GM23338 (cell line): ENCODE results near the gene CRISPLD2. TPM values are rescaled to one million over a fixed set of nuclear protein-coding genes. Genes with fewer than 3 reads are reported as not detected.

Source experiments
- ATAC-seq: fragments of 200-7000 bp; cut with Tn5 transposase; 3 replicates; pipeline ENCODE4 v1.9.1; 2020
- DNase-seq: peaks from one replicate; pipeline ENCODE4 v3.0.0-alpha.2; 2015; ENCODE audit warnings: low spot score
- H2AFZ ChIP-seq: fragments of 200-600 bp; sonication (generic); 2 replicates; pipeline ENCODE4 v1.8.0; 2016; ENCODE audit warnings: antibody characterized with exemption, mild to moderate bottlenecking, moderate library complexity
- H3F3A ChIP-seq: fragments of 200-600 bp; sonication (generic); replicated peaks from 2 replicates; pipeline ENCODE4 v1.8.0; 2017; ENCODE audit warnings: antibody characterized with exemption, mixed run types, low read depth
- H3K27ac ChIP-seq: fragments of 200-600 bp; sonication (generic); 2 replicates; pipeline ENCODE4 v1.6.1; 2016; ENCODE audit warnings: low read depth
- H3K27me3 ChIP-seq: fragments of 200-600 bp; sonication (generic); 2 replicates; pipeline ENCODE4 v1.8.0; 2016; ENCODE audit warnings: mild to moderate bottlenecking, mixed run types, moderate library complexity; ENCODE audit not compliant: insufficient read depth
- H3K36me3 ChIP-seq: fragments of 200-600 bp; sonication (generic); 2 replicates; pipeline ENCODE4 v1.8.0; 2016; ENCODE audit warnings: mild to moderate bottlenecking; ENCODE audit not compliant: insufficient read depth
- H3K4me1 ChIP-seq: fragments of 200-600 bp; sonication (generic); 2 replicates; pipeline ENCODE4 v1.8.0; 2016; ENCODE audit warnings: mild to moderate bottlenecking, moderate library complexity; ENCODE audit not compliant: insufficient read depth
- H3K4me2 ChIP-seq: fragments of 200-600 bp; sonication (generic); 2 replicates; pipeline ENCODE4 v1.7.1; 2017; ENCODE audit warnings: mixed run types
- H3K4me3 ChIP-seq: fragments of 200-600 bp; sonication (generic); 2 replicates; pipeline ENCODE4 v1.6.1; 2016; ENCODE audit warnings: mixed run types
- H3K79me2 ChIP-seq: fragments of 200-600 bp; sonication (generic); replicated peaks from 2 replicates; pipeline ENCODE4 v1.8.0; 2017; ENCODE audit warnings: mild to moderate bottlenecking; ENCODE audit not compliant: insufficient read depth
- H3K9me2 ChIP-seq: fragments of 200-600 bp; sonication (generic); 2 replicates; pipeline ENCODE4 v1.8.0; 2017; ENCODE audit not compliant: insufficient read depth
- H4K20me1 ChIP-seq: fragments of 200-600 bp; sonication (generic); replicated peaks from 2 replicates; pipeline ENCODE4 v1.8.0; 2017; ENCODE audit warnings: mild to moderate bottlenecking; ENCODE audit not compliant: insufficient read depth
- H3K27ac Mint-ChIP-seq: 2 replicates; pipeline ENCODE4 v1.8.0; 2020; ENCODE audit warnings: inconsistent platforms, mild to moderate bottlenecking, moderate library complexity, mixed read lengths
- H3K27me3 Mint-ChIP-seq: 3 replicates; pipeline ENCODE4 v1.8.0; 2022; ENCODE audit warnings: low read depth, mild to moderate bottlenecking, moderate library complexity, mixed read lengths, inconsistent platforms; ENCODE audit not compliant: insufficient read depth, poor library complexity
- H3K36me3 Mint-ChIP-seq: 3 replicates; pipeline ENCODE4 v1.8.0; 2021; ENCODE audit warnings: low read depth, mild to moderate bottlenecking, inconsistent platforms, moderate library complexity, mixed read lengths
- H3K4me1 Mint-ChIP-seq: 3 replicates; pipeline ENCODE4 v1.8.0; 2020; ENCODE audit warnings: mild to moderate bottlenecking, inconsistent platforms, mixed read lengths
- H3K4me3 Mint-ChIP-seq: 3 replicates; pipeline ENCODE4 v1.8.0; 2021; ENCODE audit warnings: moderate library complexity, mild to moderate bottlenecking, inconsistent platforms, mixed read lengths
- H3K9me3 Mint-ChIP-seq: 3 replicates; pipeline ENCODE4 v1.8.0; 2020; ENCODE audit warnings: moderate library complexity, mild to moderate bottlenecking, inconsistent platforms, mixed read lengths
- CTCF ChIP-seq, 2 experiments: fragments of 200-600 bp in 1 of 2; sonication (generic) in 1 of 2; conservative IDR thresholded peaks; 2 replicates each; pipeline versions ENCODE4 v1.5.1 to v1.6.1; 2016 to 2017; ENCODE audit warnings: antibody characterized with exemption in 2 of 2, low read depth in 2 of 2, mild to moderate bottlenecking in 2 of 2, moderate library complexity in 1 of 2
- EZH2phosphoT487 ChIP-seq: fragments of 200-600 bp; sonication (generic); IDR thresholded peaks from one replicate; pipeline ENCODE4 v1.8.1; 2018; ENCODE audit warnings: antibody characterized with exemption; ENCODE audit not compliant: unreplicated experiment
- JUNB ChIP-seq: IDR thresholded peaks from one replicate; pipeline ENCODE4 v1.6.1; 2016; ENCODE audit warnings: antibody characterized with exemption; ENCODE audit not compliant: unreplicated experiment
- NANOG ChIP-seq: IDR thresholded peaks from 2 replicates; pipeline ENCODE4 v1.6.1; 2016; ENCODE audit warnings: antibody characterized with exemption, borderline replicate concordance
- POLR2AphosphoS5 ChIP-seq: IDR thresholded peaks from 2 replicates; pipeline ENCODE4 v1.6.1; 2016; ENCODE audit warnings: antibody characterized with exemption, low read depth
- STAT1 ChIP-seq: IDR thresholded peaks from one replicate; pipeline ENCODE4 v1.6.1; 2016; ENCODE audit warnings: antibody characterized with exemption; ENCODE audit not compliant: unreplicated experiment
- ZNF114 ChIP-seq: fragments of 250-450 bp; sonication (Bioruptor Pico); IDR thresholded peaks from 2 replicates; pipeline ENCODE4 v1.5.0; 2020; ENCODE audit warnings: mild to moderate bottlenecking, moderate library complexity
- ZNF331 ChIP-seq: fragments of 250-450 bp; sonication (Bioruptor Pico); IDR thresholded peaks from 2 replicates; pipeline ENCODE4 v1.5.0; 2020; ENCODE audit warnings: low read depth, mild to moderate bottlenecking, moderate library complexity
- polyA plus RNA-seq: library from polyadenylated mRNA; unstranded; fragments of >200 nt; fragmentation: Nextera tagmentation; extraction: Ambion mirVana; gene quantifications from 2 replicates; pipeline ENCODE4 v1.2.1, GENCODE V29; 2016
- total RNA-seq: library from RNA; depleted of rRNA; stranded (reverse); fragments of >200 nt; shearing (Covaris generic); gene quantifications from 2 replicates; pipeline ENCODE4 v1.2.3, GENCODE V29; 2014
- TF ChIP-seq, protein P1 (sequence below): IDR thresholded peaks from one replicate; pipeline ENCODE4 v1.6.1; 2018; ENCODE audit warnings: antibody characterized with exemption; ENCODE audit not compliant: unreplicated experiment
- TF ChIP-seq, protein P2 (sequence below): fragments of 250-450 bp; sonication (Bioruptor Pico); IDR thresholded peaks from 2 replicates; pipeline ENCODE4 v1.5.0; 2020; ENCODE audit warnings: mild to moderate bottlenecking, moderate library complexity

The CRISPLD2 gene
- total and polyA plus RNA-seq, 2 experiments from 2014 or later, result 2.6 to 8.3 TPM

GRCh38 chr16:84806256-84806889, 13.4 kb upstream of the CRISPLD2 start (continued):
- TF ChIP-seq, protein P1, sequence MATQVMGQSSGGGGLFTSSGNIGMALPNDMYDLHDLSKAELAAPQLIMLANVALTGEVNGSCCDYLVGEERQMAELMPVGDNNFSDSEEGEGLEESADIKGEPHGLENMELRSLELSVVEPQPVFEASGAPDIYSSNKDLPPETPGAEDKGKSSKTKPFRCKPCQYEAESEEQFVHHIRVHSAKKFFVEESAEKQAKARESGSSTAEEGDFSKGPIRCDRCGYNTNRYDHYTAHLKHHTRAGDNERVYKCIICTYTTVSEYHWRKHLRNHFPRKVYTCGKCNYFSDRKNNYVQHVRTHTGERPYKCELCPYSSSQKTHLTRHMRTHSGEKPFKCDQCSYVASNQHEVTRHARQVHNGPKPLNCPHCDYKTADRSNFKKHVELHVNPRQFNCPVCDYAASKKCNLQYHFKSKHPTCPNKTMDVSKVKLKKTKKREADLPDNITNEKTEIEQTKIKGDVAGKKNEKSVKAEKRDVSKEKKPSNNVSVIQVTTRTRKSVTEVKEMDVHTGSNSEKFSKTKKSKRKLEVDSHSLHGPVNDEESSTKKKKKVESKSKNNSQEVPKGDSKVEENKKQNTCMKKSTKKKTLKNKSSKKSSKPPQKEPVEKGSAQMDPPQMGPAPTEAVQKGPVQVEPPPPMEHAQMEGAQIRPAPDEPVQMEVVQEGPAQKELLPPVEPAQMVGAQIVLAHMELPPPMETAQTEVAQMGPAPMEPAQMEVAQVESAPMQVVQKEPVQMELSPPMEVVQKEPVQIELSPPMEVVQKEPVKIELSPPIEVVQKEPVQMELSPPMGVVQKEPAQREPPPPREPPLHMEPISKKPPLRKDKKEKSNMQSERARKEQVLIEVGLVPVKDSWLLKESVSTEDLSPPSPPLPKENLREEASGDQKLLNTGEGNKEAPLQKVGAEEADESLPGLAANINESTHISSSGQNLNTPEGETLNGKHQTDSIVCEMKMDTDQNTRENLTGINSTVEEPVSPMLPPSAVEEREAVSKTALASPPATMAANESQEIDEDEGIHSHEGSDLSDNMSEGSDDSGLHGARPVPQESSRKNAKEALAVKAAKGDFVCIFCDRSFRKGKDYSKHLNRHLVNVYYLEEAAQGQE, result no peak
- TF ChIP-seq JUNB (no peak), NANOG (no peak)

GRCh38 chr16:84806890-84807258, 12.9 kb upstream of the CRISPLD2 start:
- no peak overlapping the region for H2AFZ ChIP-seq
- H3K36me3 Mint-ChIP-seq, result no peaks in the 10 kb centered on the region
- no peak for TF ChIP-seq STAT1
- TF ChIP-seq NANOG, result no peak
- TF ChIP-seq POLR2AphosphoS5, result no peak
- TF ChIP-seq, protein P2, sequence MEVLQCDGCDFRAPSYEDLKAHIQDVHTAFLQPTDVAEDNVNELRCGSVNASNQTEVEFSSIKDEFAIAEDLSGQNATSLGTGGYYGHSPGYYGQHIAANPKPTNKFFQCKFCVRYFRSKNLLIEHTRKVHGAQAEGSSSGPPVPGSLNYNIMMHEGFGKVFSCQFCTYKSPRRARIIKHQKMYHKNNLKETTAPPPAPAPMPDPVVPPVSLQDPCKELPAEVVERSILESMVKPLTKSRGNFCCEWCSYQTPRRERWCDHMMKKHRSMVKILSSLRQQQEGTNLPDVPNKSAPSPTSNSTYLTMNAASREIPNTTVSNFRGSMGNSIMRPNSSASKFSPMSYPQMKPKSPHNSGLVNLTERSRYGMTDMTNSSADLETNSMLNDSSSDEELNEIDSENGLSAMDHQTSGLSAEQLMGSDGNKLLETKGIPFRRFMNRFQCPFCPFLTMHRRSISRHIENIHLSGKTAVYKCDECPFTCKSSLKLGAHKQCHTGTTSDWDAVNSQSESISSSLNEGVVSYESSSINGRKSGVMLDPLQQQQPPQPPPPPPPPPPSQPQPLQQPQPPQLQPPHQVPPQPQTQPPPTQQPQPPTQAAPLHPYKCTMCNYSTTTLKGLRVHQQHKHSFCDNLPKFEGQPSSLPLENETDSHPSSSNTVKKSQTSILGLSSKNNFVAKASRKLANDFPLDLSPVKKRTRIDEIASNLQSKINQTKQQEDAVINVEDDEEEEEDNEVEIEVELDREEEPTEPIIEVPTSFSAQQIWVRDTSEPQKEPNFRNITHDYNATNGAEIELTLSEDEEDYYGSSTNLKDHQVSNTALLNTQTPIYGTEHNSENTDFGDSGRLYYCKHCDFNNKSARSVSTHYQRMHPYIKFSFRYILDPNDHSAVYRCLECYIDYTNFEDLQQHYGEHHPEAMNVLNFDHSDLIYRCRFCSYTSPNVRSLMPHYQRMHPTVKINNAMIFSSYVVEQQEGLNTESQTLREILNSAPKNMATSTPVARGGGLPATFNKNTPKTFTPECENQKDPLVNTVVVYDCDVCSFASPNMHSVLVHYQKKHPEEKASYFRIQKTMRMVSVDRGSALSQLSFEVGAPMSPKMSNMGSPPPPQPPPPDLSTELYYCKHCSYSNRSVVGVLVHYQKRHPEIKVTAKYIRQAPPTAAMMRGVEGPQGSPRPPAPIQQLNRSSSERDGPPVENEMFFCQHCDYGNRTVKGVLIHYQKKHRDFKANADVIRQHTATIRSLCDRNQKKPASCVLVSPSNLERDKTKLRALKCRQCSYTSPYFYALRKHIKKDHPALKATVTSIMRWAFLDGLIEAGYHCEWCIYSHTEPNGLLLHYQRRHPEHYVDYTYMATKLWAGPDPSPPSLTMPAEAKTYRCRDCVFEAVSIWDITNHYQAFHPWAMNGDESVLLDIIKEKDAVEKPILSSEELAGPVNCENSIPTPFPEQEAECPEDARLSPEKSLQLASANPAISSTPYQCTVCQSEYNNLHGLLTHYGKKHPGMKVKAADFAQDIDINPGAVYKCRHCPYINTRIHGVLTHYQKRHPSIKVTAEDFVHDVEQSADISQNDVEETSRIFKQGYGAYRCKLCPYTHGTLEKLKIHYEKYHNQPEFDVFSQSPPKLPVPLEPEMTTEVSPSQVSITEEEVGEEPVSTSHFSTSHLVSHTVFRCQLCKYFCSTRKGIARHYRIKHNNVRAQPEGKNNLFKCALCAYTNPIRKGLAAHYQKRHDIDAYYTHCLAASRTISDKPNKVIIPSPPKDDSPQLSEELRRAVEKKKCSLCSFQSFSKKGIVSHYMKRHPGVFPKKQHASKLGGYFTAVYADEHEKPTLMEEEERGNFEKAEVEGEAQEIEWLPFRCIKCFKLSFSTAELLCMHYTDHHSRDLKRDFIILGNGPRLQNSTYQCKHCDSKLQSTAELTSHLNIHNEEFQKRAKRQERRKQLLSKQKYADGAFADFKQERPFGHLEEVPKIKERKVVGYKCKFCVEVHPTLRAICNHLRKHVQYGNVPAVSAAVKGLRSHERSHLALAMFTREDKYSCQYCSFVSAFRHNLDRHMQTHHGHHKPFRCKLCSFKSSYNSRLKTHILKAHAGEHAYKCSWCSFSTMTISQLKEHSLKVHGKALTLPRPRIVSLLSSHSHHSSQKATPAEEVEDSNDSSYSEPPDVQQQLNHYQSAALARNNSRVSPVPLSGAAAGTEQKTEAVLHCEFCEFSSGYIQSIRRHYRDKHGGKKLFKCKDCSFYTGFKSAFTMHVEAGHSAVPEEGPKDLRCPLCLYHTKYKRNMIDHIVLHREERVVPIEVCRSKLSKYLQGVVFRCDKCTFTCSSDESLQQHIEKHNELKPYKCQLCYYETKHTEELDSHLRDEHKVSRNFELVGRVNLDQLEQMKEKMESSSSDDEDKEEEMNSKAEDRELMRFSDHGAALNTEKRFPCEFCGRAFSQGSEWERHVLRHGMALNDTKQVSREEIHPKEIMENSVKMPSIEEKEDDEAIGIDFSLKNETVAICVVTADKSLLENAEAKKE (CRISPR knock-in tag), result no peak
- no peak for TF ChIP-seq JUNB
- no peak for TF ChIP-seq EZH2phosphoT487
- TF ChIP-seq CTCF (conservative IDR thresholded peaks at IDR 0.05; ENCODE audit: low read depth in 2 of 2), result no peak
- TF ChIP-seq ZNF114 (CRISPR knock-in tag), result no peak
- TF ChIP-seq ZNF331 (CRISPR knock-in tag), result no peak

More at GRCh38 chr16:84806890-84807258, 12.9 kb upstream of the CRISPLD2 start:
- H3K36me3 ChIP-seq, result no peaks in the 10 kb centered on the region
- H3F3A ChIP-seq, result no peaks in the 10 kb centered on the region
- Mint-ChIP-seq H3K27ac (no peak overlapping the region), H3K27me3 (peaks cover 8% of the 10 kb centered on the region), H3K4me3 (no peak overlapping the region), H3K4me1 (peaks cover 4% of the 10 kb centered on the region; the same call in 1 of the 3 replicates), H3K9me3 (0 out of 3 replicates have a peak, but pooled peaks cover 2% of the 10 kb centered on the region)
- no peak overlapping the region for H3K4me2 ChIP-seq
- no peaks in the 10 kb centered on the region for H3K79me2 ChIP-seq
- H4K20me1 ChIP-seq, result no peaks in the 10 kb centered on the region
- no peak for DNase-seq
- H3K9me2 ChIP-seq, result no peaks in the 10 kb centered on the region
- H3K4me1 ChIP-seq, result no peaks in the 10 kb centered on the region
- no peak overlapping the region for H3K27ac ChIP-seq
- no peak overlapping the region for H3K4me3 ChIP-seq
- H3K27me3 ChIP-seq, result no peaks in the 10 kb centered on the region
- no peak for ATAC-seq
